Tibial artery (tissue), 4 donors: ENCODE measurements around the gene MAST4.

Source experiments
- DNase-seq, 2 donors: peaks; one replicate each; pipeline ENCODE4 v3.0.0-alpha.2; 2019
- H3K27ac ChIP-seq, 2 donors: fragments of 200-600 bp; sonication (generic) in 1 of 2; 1 replicate in 1 of 2; 2 replicates in 1 of 2; pipeline ENCODE4 v1.5.1; 2018 to 2019; ENCODE audit warnings: mild to moderate bottlenecking in 1 of 2
- H3K27me3 ChIP-seq, 2 donors: fragments of 200-600 bp; sonication (generic) in 1 of 2; one replicate each; pipeline versions ENCODE4 v1.5.1 to v1.6.0; 2016 to 2019
- H3K36me3 ChIP-seq, 3 donors: fragments of 200-600 bp; sonication (generic) in 2 of 3; one replicate each; pipeline ENCODE4 v1.5.1; 2016 to 2019; ENCODE audit warnings: mild to moderate bottlenecking in 2 of 3
- H3K4me1 ChIP-seq, 4 donors: fragments of 200-600 bp; sonication (generic) in 2 of 4; 1 replicate in 3 of 4; 2 replicates in 1 of 4; pipeline ENCODE4 v1.5.1; 2016 to 2019
- H3K4me3 ChIP-seq, 2 donors: fragments of 200-600 bp; sonication (generic) in 1 of 2; 1 replicate in 1 of 2; 2 replicates in 1 of 2; pipeline ENCODE4 v1.5.1; 2018 to 2019; ENCODE audit warnings: mild to moderate bottlenecking in 2 of 2
- H3K9me3 ChIP-seq, 3 donors: fragments of 200-600 bp; sonication (generic) in 1 of 3; one replicate each; pipeline ENCODE4 v1.5.1; 2016 to 2019
- intact Hi-C: fragments of 100-400 bp; cut with DNase I; formaldehyde crosslinking; loops from one replicate; pipeline ENCODE4 v1.15.0; 2023; ENCODE audit warnings: low total_unique reads
- TF ChIP-seq, protein P1 (sequence below), 2 experiments: fragments of 200-600 bp in 1 of 2; fragments of 450-650 bp in 1 of 2; IDR thresholded peaks; one replicate each; pipeline ENCODE4 v1.5.1; 2017 to 2019; ENCODE audit warnings: antibody characterized with exemption in 2 of 2, mild to moderate bottlenecking in 1 of 2, moderate library complexity in 1 of 2

The MAST4 gene

GRCh38 chr5:67215519-67216471, 619.6 kb downstream of the MAST4 start:
- intact Hi-C loops, result no loop called here
- TF ChIP-seq, protein P1, sequence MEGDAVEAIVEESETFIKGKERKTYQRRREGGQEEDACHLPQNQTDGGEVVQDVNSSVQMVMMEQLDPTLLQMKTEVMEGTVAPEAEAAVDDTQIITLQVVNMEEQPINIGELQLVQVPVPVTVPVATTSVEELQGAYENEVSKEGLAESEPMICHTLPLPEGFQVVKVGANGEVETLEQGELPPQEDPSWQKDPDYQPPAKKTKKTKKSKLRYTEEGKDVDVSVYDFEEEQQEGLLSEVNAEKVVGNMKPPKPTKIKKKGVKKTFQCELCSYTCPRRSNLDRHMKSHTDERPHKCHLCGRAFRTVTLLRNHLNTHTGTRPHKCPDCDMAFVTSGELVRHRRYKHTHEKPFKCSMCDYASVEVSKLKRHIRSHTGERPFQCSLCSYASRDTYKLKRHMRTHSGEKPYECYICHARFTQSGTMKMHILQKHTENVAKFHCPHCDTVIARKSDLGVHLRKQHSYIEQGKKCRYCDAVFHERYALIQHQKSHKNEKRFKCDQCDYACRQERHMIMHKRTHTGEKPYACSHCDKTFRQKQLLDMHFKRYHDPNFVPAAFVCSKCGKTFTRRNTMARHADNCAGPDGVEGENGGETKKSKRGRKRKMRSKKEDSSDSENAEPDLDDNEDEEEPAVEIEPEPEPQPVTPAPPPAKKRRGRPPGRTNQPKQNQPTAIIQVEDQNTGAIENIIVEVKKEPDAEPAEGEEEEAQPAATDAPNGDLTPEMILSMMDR (IDR thresholded peaks at IDR 0.05), result no peak
- peak; percentile 90 to 91 for DNase-seq
- H3K36me3 ChIP-seq, result no peaks in the 10 kb centered on the region
- H3K4me1 ChIP-seq, result peaks cover 0 to 21% (median 19%) of the 10 kb centered on the region in 4 donors
- H3K9me3 ChIP-seq, result no peaks in the 10 kb centered on the region
- H3K4me3 ChIP-seq, result peak overlapping the region; percentile 7 to 45
- peak overlapping the region; percentile 51 to 75 for H3K27ac ChIP-seq
- no peaks in the 10 kb centered on the region for H3K27me3 ChIP-seq

GRCh38 chr5:67216564-67216963, 620.4 kb downstream of the MAST4 start:
- DNase-seq, result no peak
- Histone ChIP-seq H3K27ac (peak overlapping the region; percentile 51 to 75), H3K4me3 (peak overlapping the region in 1 of 2 donors; percentile 45), H3K4me1 (peaks cover 0 to 21% (median 19%) of the 10 kb centered on the region in 4 donors), H3K27me3 (no peaks in the 10 kb centered on the region), H3K36me3 (no peaks in the 10 kb centered on the region), H3K9me3 (no peaks in the 10 kb centered on the region)
- intact Hi-C loops, result no loop called here
- TF ChIP-seq, protein P1 (IDR thresholded peaks at IDR 0.05), result no peak
